ENCODE measurements around the gene PMPCA.

GRCh38 chr9:136365775-136366222 lies 44.7 kb upstream of the PMPCA start:
- TF ChIP-seq CTCF (IDR thresholded peaks at IDR 0.05) (no peak), POLR2A (IDR thresholded peaks at IDR 0.05) (no peak)
